Measurements from ENCODE around the gene SCRN3.

GRCh38 chr2:174356347-174356746 lies 39.2 kb upstream of the SCRN3 start:
- TF ChIP-seq, protein P1, sequence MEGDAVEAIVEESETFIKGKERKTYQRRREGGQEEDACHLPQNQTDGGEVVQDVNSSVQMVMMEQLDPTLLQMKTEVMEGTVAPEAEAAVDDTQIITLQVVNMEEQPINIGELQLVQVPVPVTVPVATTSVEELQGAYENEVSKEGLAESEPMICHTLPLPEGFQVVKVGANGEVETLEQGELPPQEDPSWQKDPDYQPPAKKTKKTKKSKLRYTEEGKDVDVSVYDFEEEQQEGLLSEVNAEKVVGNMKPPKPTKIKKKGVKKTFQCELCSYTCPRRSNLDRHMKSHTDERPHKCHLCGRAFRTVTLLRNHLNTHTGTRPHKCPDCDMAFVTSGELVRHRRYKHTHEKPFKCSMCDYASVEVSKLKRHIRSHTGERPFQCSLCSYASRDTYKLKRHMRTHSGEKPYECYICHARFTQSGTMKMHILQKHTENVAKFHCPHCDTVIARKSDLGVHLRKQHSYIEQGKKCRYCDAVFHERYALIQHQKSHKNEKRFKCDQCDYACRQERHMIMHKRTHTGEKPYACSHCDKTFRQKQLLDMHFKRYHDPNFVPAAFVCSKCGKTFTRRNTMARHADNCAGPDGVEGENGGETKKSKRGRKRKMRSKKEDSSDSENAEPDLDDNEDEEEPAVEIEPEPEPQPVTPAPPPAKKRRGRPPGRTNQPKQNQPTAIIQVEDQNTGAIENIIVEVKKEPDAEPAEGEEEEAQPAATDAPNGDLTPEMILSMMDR (IDR thresholded peaks at IDR 0.05; ENCODE audit: insufficient read depth, low read length, poor library complexity, severe bottlenecking) = no peak
- TF ChIP-seq EZH2phosphoT487 (conservative IDR thresholded peaks at IDR 0.05; ENCODE audit: low read length) = no peak
